Measurements from ENCODE around the gene INPP5B.
A peak's percentile ranks its signal among the peaks of the same experiment; 100 is the strongest.
"Not testable (repeated sequence)": the region's sequence is repeated elsewhere in the genome, so short reads cannot be mapped to it uniquely, and the experiment has no call there.

The INPP5B gene

GRCh38 chr1:37940299-37940947 is 6.4 kb downstream of the INPP5B start:
- H3K27ac Mint-ChIP-seq, result no peak overlapping the region
- H3K4me1 Mint-ChIP-seq, result peaks cover 2% of the 10 kb centered on the region
- H3K27me3 Mint-ChIP-seq, result no peaks in the 10 kb centered on the region
- H3K9me3 Mint-ChIP-seq, result no peaks in the 10 kb centered on the region
- CTCF ChIA-PET, result no interaction called here
- H3K36me3 Mint-ChIP-seq, result peaks cover 8% of the 10 kb centered on the region
- H3K4me3 Mint-ChIP-seq, result no peak overlapping the region
- DNase-seq, result no peak

- H3K4me1 Mint-ChIP-seq, H3K36me3 Mint-ChIP-seq, H3K4me3 Mint-ChIP-seq, H3K27ac Mint-ChIP-seq, DNase-seq, H3K9me3 Mint-ChIP-seq, H3K27me3 Mint-ChIP-seq, CTCF ChIA-PET: not testable (repeated sequence)
These were observed 10.1 kb downstream of the INPP5B start for GRCh38 chr1:37936760-37937159.

GRCh38 chr1:37932759-37933158 is 14.1 kb downstream of the INPP5B start:
- no peaks in the 10 kb centered on the region for H3K9me3 Mint-ChIP-seq
- H3K36me3 Mint-ChIP-seq, result peaks cover 12% of the 10 kb centered on the region
- H3K4me3 Mint-ChIP-seq, result no peak overlapping the region
- no peak overlapping the region for H3K27ac Mint-ChIP-seq
- peaks cover 29% of the 10 kb centered on the region for H3K4me1 Mint-ChIP-seq
- CTCF ChIA-PET, result no interaction called here
- no peaks in the 10 kb centered on the region for H3K27me3 Mint-ChIP-seq
- peak; percentile 6 for DNase-seq

- Mint-ChIP-seq H3K9me3 (no peaks in the 10 kb centered on the region), H3K27me3 (no peaks in the 10 kb centered on the region), H3K27ac (peak overlapping the region; percentile 82), H3K4me1 (peaks cover 39% of the 10 kb centered on the region), H3K36me3 (peaks cover 14% of the 10 kb centered on the region), H3K4me3 (peak overlapping the region; percentile 89)
- DNase-seq, result peak; percentile 98
- CTCF ChIA-PET, result interaction anchor here (0.6 to 2.2 kb wide), 3 partner anchors 58 to 122 kb away, joined by 3 to 7 read pairs (median 3); partner anchors contain the start of genes MTF1 and SF3A3
These were observed 15.3 kb downstream of the INPP5B start for GRCh38 chr1:37931361-37932158.

- peaks cover 44% of the 10 kb centered on the region for H3K4me1 Mint-ChIP-seq
These were observed 15.8 kb downstream of the INPP5B start for GRCh38 chr1:37931102-37931360.

GRCh38 chr1:37930246-37931101 is 16.4 kb downstream of the INPP5B start:
- peak overlapping the region; percentile 89 for H3K4me3 Mint-ChIP-seq
- DNase-seq, result peak; percentile 47
- H3K36me3 Mint-ChIP-seq, result peaks cover 17% of the 10 kb centered on the region
- peak overlapping the region; percentile 25 for H3K27ac Mint-ChIP-seq
- CTCF ChIA-PET, result interaction anchor here (0.5 to 2.2 kb wide), 4 partner anchors 41 to 121 kb away, joined by 3 to 7 read pairs (median 3); partner anchors contain the start of genes MTF1 and SF3A3
- H3K4me1 Mint-ChIP-seq, result peaks cover 49% of the 10 kb centered on the region
- H3K9me3 Mint-ChIP-seq, result no peaks in the 10 kb centered on the region
- no peaks in the 10 kb centered on the region for H3K27me3 Mint-ChIP-seq

More at GRCh38 chr1:37931102-37931360, 15.8 kb downstream of the INPP5B start:
- H3K36me3 Mint-ChIP-seq, result peaks cover 13% of the 10 kb centered on the region
- CTCF ChIA-PET, result interaction anchor here (0.6 to 2.2 kb wide), 3 partner anchors 59 to 122 kb away, joined by 3 to 7 read pairs (median 3); partner anchors contain the start of genes MTF1 and SF3A3
- H3K4me3 Mint-ChIP-seq, result peak overlapping the region; percentile 89
- no peaks in the 10 kb centered on the region for H3K27me3 Mint-ChIP-seq
- H3K27ac Mint-ChIP-seq, result peak overlapping the region; percentile 25
- H3K9me3 Mint-ChIP-seq, result no peaks in the 10 kb centered on the region
- DNase-seq, result no peak

GRCh38 chr1:37926038-37926924 is 20.6 kb downstream of the INPP5B start:
- Mint-ChIP-seq H3K9me3 (no peaks in the 10 kb centered on the region), H3K4me3 (peak overlapping the region; percentile 1), H3K27me3 (no peaks in the 10 kb centered on the region), H3K27ac (peak overlapping the region; percentile 76), H3K4me1 (peaks cover 55% of the 10 kb centered on the region), H3K36me3 (peaks cover 26% of the 10 kb centered on the region)
- CTCF ChIA-PET, result no interaction called here
- no peak for DNase-seq

GRCh38 chr1:37925316-37925715 is 21.5 kb downstream of the INPP5B start:
- Mint-ChIP-seq H3K36me3 (peaks cover 23% of the 10 kb centered on the region), H3K9me3 (no peaks in the 10 kb centered on the region), H3K4me1 (peaks cover 46% of the 10 kb centered on the region), H3K4me3 (peak overlapping the region; percentile 1), H3K27me3 (no peaks in the 10 kb centered on the region), H3K27ac (peak overlapping the region; percentile 76)
- no peak for DNase-seq
- CTCF ChIA-PET, result interaction anchor here (0.7 kb wide), 1 partner anchor 87 kb away, joined by 3 read pairs; the partner anchor contains the start of gene UTP11

GRCh38 chr1:37923551-37923889 is 23.3 kb downstream of the INPP5B start:
- H3K27ac Mint-ChIP-seq, result peak overlapping the region; percentile 50
- DNase-seq, result no peak
- H3K9me3 Mint-ChIP-seq, result no peaks in the 10 kb centered on the region
- peaks cover 44% of the 10 kb centered on the region for H3K4me1 Mint-ChIP-seq
- H3K4me3 Mint-ChIP-seq, result no peak overlapping the region
- H3K27me3 Mint-ChIP-seq, result no peaks in the 10 kb centered on the region
- CTCF ChIA-PET, result interaction anchor here (1.8 kb wide), 1 partner anchor 23 kb away, joined by 5 read pairs; no protein-coding TSS in a partner anchor
- H3K36me3 Mint-ChIP-seq, result peaks cover 24% of the 10 kb centered on the region

- peaks cover 24% of the 10 kb centered on the region for H3K36me3 Mint-ChIP-seq
- no peaks in the 10 kb centered on the region for H3K9me3 Mint-ChIP-seq
- no peak overlapping the region for H3K4me3 Mint-ChIP-seq
- CTCF ChIA-PET, result interaction anchor here (1.8 kb wide), 1 partner anchor 22 kb away, joined by 5 read pairs; no protein-coding TSS in a partner anchor
- peak; percentile 22 for DNase-seq
- H3K27ac Mint-ChIP-seq, result peak overlapping the region; percentile 50
- peaks cover 42% of the 10 kb centered on the region for H3K4me1 Mint-ChIP-seq
- H3K27me3 Mint-ChIP-seq, result no peaks in the 10 kb centered on the region
These were observed 23.9 kb downstream of the INPP5B start for GRCh38 chr1:37922767-37923550.

- CTCF ChIA-PET, result no interaction called here
- Mint-ChIP-seq H3K4me1 (peaks cover 15% of the 10 kb centered on the region), H3K9me3 (no peaks in the 10 kb centered on the region), H3K27me3 (no peaks in the 10 kb centered on the region), H3K4me3 (no peak overlapping the region), H3K36me3 (peaks cover 15% of the 10 kb centered on the region), H3K27ac (no peak overlapping the region)
- DNase-seq, result peak; percentile 41
These were observed 27.6 kb downstream of the INPP5B start for GRCh38 chr1:37919277-37919676.

GRCh38 chr1:37915476-37916093 is 31.3 kb downstream of the INPP5B start:
- H3K27me3 Mint-ChIP-seq, result no peaks in the 10 kb centered on the region
- no peaks in the 10 kb centered on the region for H3K9me3 Mint-ChIP-seq

More at GRCh38 chr1:37915476-37916093, 31.3 kb downstream of the INPP5B start:
- H3K36me3 Mint-ChIP-seq, result peaks cover 5% of the 10 kb centered on the region
- CTCF ChIA-PET, result no interaction called here
- no peak overlapping the region for H3K4me3 Mint-ChIP-seq
- H3K27ac Mint-ChIP-seq, result no peak overlapping the region
- DNase-seq, result no peak
- H3K4me1 Mint-ChIP-seq, result peaks cover 4% of the 10 kb centered on the region

Measured in activated naive CD4-positive, alpha-beta T cell treated with anti-CD3 and anti-CD28 coated beads, Interleukin-2, amount 10 ng/mL, durations not matched to agents 7 days and 5 days (primary cell).